Fibroblast of lung (primary cell): ENCODE data around the gene SLC39A5. TPM values are rescaled to one million over a fixed set of nuclear protein-coding genes. Genes with fewer than 3 reads are reported as not detected.

ENCODE experiments used
- DNase-seq, 2 donors: peaks; one replicate each; pipeline versions ENCODE4 v3.0.0 to v3.0.0-alpha.2; 2010; ENCODE audit warnings: low read depth in 2 of 2
- H2AFZ ChIP-seq: 2 replicates; pipeline ENCODE4 v1.5.1; 2012; ENCODE audit warnings: low read length, control low read depth, inconsistent platforms
- H3K27ac ChIP-seq: 2 replicates; pipeline ENCODE4 v1.5.1; 2011; ENCODE audit warnings: low read length, control low read depth; ENCODE audit not compliant: insufficient read depth
- H3K27me3 ChIP-seq: 2 replicates; pipeline ENCODE4 v1.5.1; 2011; ENCODE audit warnings: mild to moderate bottlenecking, low read length; ENCODE audit not compliant: control insufficient read depth, insufficient read depth
- H3K36me3 ChIP-seq: 2 replicates; pipeline ENCODE4 v1.5.1; 2011; ENCODE audit warnings: low read length; ENCODE audit not compliant: control insufficient read depth, insufficient read depth
- H3K4me1 ChIP-seq: 2 replicates; pipeline ENCODE4 v1.5.1; 2011; ENCODE audit warnings: low read length; ENCODE audit not compliant: control insufficient read depth, insufficient read depth; ENCODE audit errors: extremely low read depth
- H3K4me2 ChIP-seq: 2 replicates; pipeline ENCODE4 v1.5.1; 2011; ENCODE audit warnings: low read length, control low read depth; ENCODE audit not compliant: insufficient read depth; ENCODE audit errors: extremely low read depth
- H3K4me3 ChIP-seq, 4 experiments: fragments of 200-600 bp in 1 of 4; sonication (generic) in 1 of 4; replicated peaks in 1 of 4; 2 replicates each; pipeline ENCODE4 v1.5.1; 2011 to 2016; ENCODE audit warnings: low read length in 4 of 4, low read depth in 3 of 4, mild to moderate bottlenecking in 3 of 4, control low read depth in 2 of 4, inconsistent platforms in 1 of 4, mixed read lengths in 1 of 4; ENCODE audit not compliant: insufficient read depth in 1 of 4; ENCODE audit errors: control extremely low read depth in 1 of 4
- H3K79me2 ChIP-seq: 2 replicates; pipeline ENCODE4 v1.5.1; 2012; ENCODE audit warnings: mild to moderate bottlenecking, low read length, inconsistent platforms; ENCODE audit not compliant: control insufficient read depth, insufficient read depth
- H3K9ac ChIP-seq: 2 replicates; pipeline ENCODE4 v1.5.1; 2011; ENCODE audit warnings: mild to moderate bottlenecking, low read length, control low read depth; ENCODE audit not compliant: insufficient read depth
- H3K9me3 ChIP-seq: 2 replicates; pipeline ENCODE4 v1.5.1; 2012; ENCODE audit warnings: low read depth, low read length; ENCODE audit not compliant: control insufficient read depth, insufficient read depth
- H4K20me1 ChIP-seq: 2 replicates; pipeline ENCODE4 v1.5.1; 2011; ENCODE audit warnings: low read length; ENCODE audit not compliant: control insufficient read depth, insufficient read depth; ENCODE audit errors: extremely low read depth
- EZH2 ChIP-seq: IDR thresholded peaks from 2 replicates; pipeline ENCODE4 v1.5.1; 2012; ENCODE audit warnings: low read length, control low read depth, mild to moderate bottlenecking; ENCODE audit errors: missing control alignments
- polyA plus RNA-seq, 2 donors: library from polyadenylated mRNA; depleted of rRNA in 1 of 2; stranded (reverse) in 1 of 2; unstranded in 1 of 2; fragments of >200 nt; gene quantifications; 2 replicates each; pipeline ENCODE4 v1.2.1, GENCODE V29; 2011 to 2012; ENCODE audit warnings: missing spikeins in 1 of 2
- total RNA-seq: library from RNA; depleted of rRNA; stranded (reverse); fragments of >200 nt; gene quantifications from 2 replicates; pipeline ENCODE4 v1.2.1, GENCODE V29; 2014
- TF ChIP-seq, protein P1 (sequence below), 2 donors: IDR thresholded peaks in 1 of 2; conservative IDR thresholded peaks in 1 of 2; 1 replicate in 1 of 2; 2 replicates in 1 of 2; pipeline ENCODE4 v1.5.1; 2011 to 2012; ENCODE audit warnings: low read length in 2 of 2, control low read depth in 1 of 2, inconsistent platforms in 1 of 2, low read depth in 1 of 2, mild to moderate bottlenecking in 1 of 2

The SLC39A5 gene
- total and polyA plus RNA-seq, 2 donors (not counting 1 experiment from before 2014, with no cell fraction given), result not detected

GRCh38 chr12:56224954-56225353, 4.9 kb upstream of the SLC39A5 start:
- Histone ChIP-seq H2AFZ (no peak overlapping the region), H3K27ac (peak overlapping the region; percentile 68)

GRCh38 chr12:56229082-56229481, 769 bp upstream of the SLC39A5 start:
- H3K4me2 ChIP-seq, result no peak overlapping the region
- H3K9ac ChIP-seq, result no peak overlapping the region
- no peaks in the 10 kb centered on the region for H4K20me1 ChIP-seq
- H3K27ac ChIP-seq, result no peak overlapping the region
- no peak for DNase-seq
- H3K27me3 ChIP-seq, result no peaks in the 10 kb centered on the region
- H3K79me2 ChIP-seq, result no peaks in the 10 kb centered on the region
- H2AFZ ChIP-seq, result no peak overlapping the region
- TF ChIP-seq, protein P1, sequence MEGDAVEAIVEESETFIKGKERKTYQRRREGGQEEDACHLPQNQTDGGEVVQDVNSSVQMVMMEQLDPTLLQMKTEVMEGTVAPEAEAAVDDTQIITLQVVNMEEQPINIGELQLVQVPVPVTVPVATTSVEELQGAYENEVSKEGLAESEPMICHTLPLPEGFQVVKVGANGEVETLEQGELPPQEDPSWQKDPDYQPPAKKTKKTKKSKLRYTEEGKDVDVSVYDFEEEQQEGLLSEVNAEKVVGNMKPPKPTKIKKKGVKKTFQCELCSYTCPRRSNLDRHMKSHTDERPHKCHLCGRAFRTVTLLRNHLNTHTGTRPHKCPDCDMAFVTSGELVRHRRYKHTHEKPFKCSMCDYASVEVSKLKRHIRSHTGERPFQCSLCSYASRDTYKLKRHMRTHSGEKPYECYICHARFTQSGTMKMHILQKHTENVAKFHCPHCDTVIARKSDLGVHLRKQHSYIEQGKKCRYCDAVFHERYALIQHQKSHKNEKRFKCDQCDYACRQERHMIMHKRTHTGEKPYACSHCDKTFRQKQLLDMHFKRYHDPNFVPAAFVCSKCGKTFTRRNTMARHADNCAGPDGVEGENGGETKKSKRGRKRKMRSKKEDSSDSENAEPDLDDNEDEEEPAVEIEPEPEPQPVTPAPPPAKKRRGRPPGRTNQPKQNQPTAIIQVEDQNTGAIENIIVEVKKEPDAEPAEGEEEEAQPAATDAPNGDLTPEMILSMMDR (conservative IDR thresholded peaks at IDR 0.05 in 1 of 2, IDR thresholded peaks at IDR 0.05 in 1 of 2; ENCODE audit: low read depth in 1 of 2, low read length in 2 of 2), result no peak
- TF ChIP-seq EZH2, result no peak
- peaks cover 3% of the 10 kb centered on the region for H3K36me3 ChIP-seq
- no peaks in the 10 kb centered on the region for H3K9me3 ChIP-seq
- H3K4me1 ChIP-seq, result peaks cover 3% of the 10 kb centered on the region
- H3K4me3 ChIP-seq, result no peak overlapping the region

More at GRCh38 chr12:56224954-56225353, 4.9 kb upstream of the SLC39A5 start:
- TF ChIP-seq, protein P1 (conservative IDR thresholded peaks at IDR 0.05 in 1 of 2, IDR thresholded peaks at IDR 0.05 in 1 of 2; ENCODE audit: low read depth in 1 of 2, low read length in 2 of 2), result no peak
- no peak for TF ChIP-seq EZH2
- Histone ChIP-seq H4K20me1 (no peaks in the 10 kb centered on the region), H3K9me3 (no peaks in the 10 kb centered on the region), H3K27me3 (no peaks in the 10 kb centered on the region), H3K36me3 (peaks cover 3% of the 10 kb centered on the region), H3K79me2 (peaks cover 10% of the 10 kb centered on the region), H3K9ac (no peak overlapping the region), H3K4me2 (peak overlapping the region; percentile 88), H3K4me1 (peaks cover 19% of the 10 kb centered on the region), H3K4me3 (peak overlapping the region; percentile 75 to 82 (median 78))
- no peak for DNase-seq

GRCh38 chr12:56230432-56231183, 757 bp downstream of the SLC39A5 start:
- TF ChIP-seq EZH2, result no peak
- TF ChIP-seq, protein P1 (conservative IDR thresholded peaks at IDR 0.05 in 1 of 2, IDR thresholded peaks at IDR 0.05 in 1 of 2; ENCODE audit: low read depth in 1 of 2, low read length in 2 of 2), result no peak
- Histone ChIP-seq H3K4me2 (no peak overlapping the region), H2AFZ (no peak overlapping the region), H3K79me2 (no peaks in the 10 kb centered on the region), H3K4me3 (no peak overlapping the region), H3K36me3 (peaks cover 3% of the 10 kb centered on the region), H3K27me3 (no peaks in the 10 kb centered on the region), H3K27ac (no peak overlapping the region), H3K9me3 (no peaks in the 10 kb centered on the region), H4K20me1 (no peaks in the 10 kb centered on the region), H3K9ac (no peak overlapping the region), H3K4me1 (no peaks in the 10 kb centered on the region)
- DNase-seq, result no peak
